ENCODE data around the gene C12orf56.

DNA sequence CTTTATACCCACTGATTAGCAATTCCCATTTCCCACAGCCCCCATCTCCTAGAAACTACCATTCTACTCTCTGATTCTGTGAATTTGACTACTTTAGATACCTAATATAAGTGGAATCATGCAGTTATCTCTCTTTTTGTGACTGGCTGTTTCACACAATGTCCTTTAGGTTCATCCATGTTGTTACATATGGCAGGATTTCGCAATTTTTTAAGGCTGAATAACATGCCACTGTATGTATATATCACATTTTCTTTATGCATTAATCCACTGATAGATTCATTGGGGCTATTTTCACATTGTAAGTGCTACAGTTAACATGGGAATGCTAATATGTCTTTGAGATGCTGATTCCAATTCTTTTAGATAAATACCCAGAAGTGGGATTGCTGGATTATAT is 49.5 kb upstream of the C12orf56 start:
- TF ChIP-seq EZH2 (IDR thresholded peaks at IDR 0.05; ENCODE audit: low read length, unreplicated experiment) (no peak), EZH2phosphoT487 (IDR thresholded peaks at IDR 0.05; ENCODE audit: borderline replicate concordance, low read length) (no peak)
- TF ChIP-seq, protein P1, sequence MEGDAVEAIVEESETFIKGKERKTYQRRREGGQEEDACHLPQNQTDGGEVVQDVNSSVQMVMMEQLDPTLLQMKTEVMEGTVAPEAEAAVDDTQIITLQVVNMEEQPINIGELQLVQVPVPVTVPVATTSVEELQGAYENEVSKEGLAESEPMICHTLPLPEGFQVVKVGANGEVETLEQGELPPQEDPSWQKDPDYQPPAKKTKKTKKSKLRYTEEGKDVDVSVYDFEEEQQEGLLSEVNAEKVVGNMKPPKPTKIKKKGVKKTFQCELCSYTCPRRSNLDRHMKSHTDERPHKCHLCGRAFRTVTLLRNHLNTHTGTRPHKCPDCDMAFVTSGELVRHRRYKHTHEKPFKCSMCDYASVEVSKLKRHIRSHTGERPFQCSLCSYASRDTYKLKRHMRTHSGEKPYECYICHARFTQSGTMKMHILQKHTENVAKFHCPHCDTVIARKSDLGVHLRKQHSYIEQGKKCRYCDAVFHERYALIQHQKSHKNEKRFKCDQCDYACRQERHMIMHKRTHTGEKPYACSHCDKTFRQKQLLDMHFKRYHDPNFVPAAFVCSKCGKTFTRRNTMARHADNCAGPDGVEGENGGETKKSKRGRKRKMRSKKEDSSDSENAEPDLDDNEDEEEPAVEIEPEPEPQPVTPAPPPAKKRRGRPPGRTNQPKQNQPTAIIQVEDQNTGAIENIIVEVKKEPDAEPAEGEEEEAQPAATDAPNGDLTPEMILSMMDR (conservative IDR thresholded peaks at IDR 0.05; ENCODE audit: low read depth, low read length): no peak

Data from PC-3 (cell line).